Smooth muscle cell (in vitro differentiated cells): ENCODE results near the gene CCAR1. TPM values are rescaled to one million over a fixed set of nuclear protein-coding genes. Genes with fewer than 3 reads are reported as not detected.

ENCODE experiments used
- DNase-seq: peaks from one replicate; lab custom pipeline; 2025; ENCODE audit not compliant: unreplicated experiment; lab: John Stamatoyannopoulos, UW
- H2AFZ ChIP-seq: fragments of 200-600 bp; sonication (generic); 2 replicates; pipeline ENCODE4 v1.6.0; 2016; ENCODE audit warnings: antibody characterized with exemption, low read depth, mild to moderate bottlenecking
- H3F3A ChIP-seq: fragments of 200-600 bp; sonication (generic); 2 replicates; pipeline ENCODE4 v1.6.0; 2017; ENCODE audit warnings: antibody characterized with exemption, low read depth
- H3K27ac ChIP-seq: fragments of 200-600 bp; sonication (generic); 2 replicates; pipeline ENCODE4 v1.5.1; 2016; ENCODE audit warnings: low read depth, mild to moderate bottlenecking
- H3K27me3 ChIP-seq: fragments of 200-600 bp; sonication (generic); 2 replicates; pipeline ENCODE4 v1.6.1; 2016; ENCODE audit warnings: low read depth, mild to moderate bottlenecking
- H3K36me3 ChIP-seq: fragments of 200-600 bp; sonication (generic); 2 replicates; pipeline ENCODE4 v1.5.1; 2016; ENCODE audit warnings: low read depth
- H3K4me1 ChIP-seq: fragments of 200-600 bp; sonication (generic); 2 replicates; pipeline ENCODE4 v1.5.1; 2016; ENCODE audit warnings: low read depth
- H3K4me2 ChIP-seq: fragments of 200-600 bp; sonication (generic); 2 replicates; pipeline ENCODE4 v1.6.0; 2016; ENCODE audit warnings: mild to moderate bottlenecking
- H3K4me3 ChIP-seq: fragments of 200-600 bp; sonication (generic); 2 replicates; pipeline ENCODE4 v1.5.1; 2016; ENCODE audit warnings: mild to moderate bottlenecking
- H3K79me2 ChIP-seq: fragments of 200-600 bp; sonication (generic); 2 replicates; pipeline ENCODE4 v1.6.0; 2016; ENCODE audit warnings: low read depth, mild to moderate bottlenecking
- H3K9ac ChIP-seq: fragments of 200-600 bp; sonication (generic); 2 replicates; pipeline ENCODE4 v1.6.0; 2016; ENCODE audit warnings: low read depth
- H3K9me3 ChIP-seq: fragments of 200-600 bp; sonication (generic); replicated peaks from 2 replicates; pipeline ENCODE4 v1.5.1; 2016; ENCODE audit warnings: low read depth
- H4K20me1 ChIP-seq: fragments of 200-600 bp; sonication (generic); 2 replicates; pipeline ENCODE4 v1.6.0; 2016; ENCODE audit warnings: low read depth
- CTCF ChIP-seq: fragments of 200-600 bp; sonication (generic); IDR thresholded peaks from 2 replicates; pipeline ENCODE4 v1.5.1; 2017; ENCODE audit warnings: borderline replicate concordance, mild to moderate bottlenecking, antibody characterized with exemption; ENCODE audit not compliant: insufficient read depth, poor library complexity, severe bottlenecking
- WGBS: methylation state at CpG from one replicate; pipeline ENCODE4 v1.1.7; 2016; ENCODE audit warnings: low lambda C conversion rate; 5-methylcytosine and 5-hydroxymethylcytosine counted together
- polyA plus RNA-seq: library from polyadenylated mRNA; unstranded; fragments of >200 nt; fragmentation: Nextera tagmentation; extraction: Ambion mirVana; gene quantifications from 2 replicates; pipeline ENCODE4 v1.2.1, GENCODE V29; 2016
- total RNA-seq: library from RNA; depleted of rRNA; stranded (reverse); fragments of >200 nt; gene quantifications from 2 replicates; pipeline ENCODE4 v1.2.3, GENCODE V29; 2014

Gene CCAR1
- total and polyA plus RNA-seq, 2 experiments from 2014 or later, result 48.7 to 51.4 TPM

- DNase-seq, result no peak
- 89% methylated on average over 7 of the region's 7 CpGs for WGBS
- H2AFZ ChIP-seq, result no peak overlapping the region
Measured at GRCh38 chr10:68811314-68812009, 90.4 kb downstream of the CCAR1 start.

GRCh38 chr10:68812420-68812819 lies 91.4 kb downstream of the CCAR1 start:
- no peak for TF ChIP-seq CTCF
- 98% methylated on average over 4 of the region's 4 CpGs for WGBS
- no peak overlapping the region for H3K4me3 ChIP-seq
- no peak for DNase-seq
- H2AFZ ChIP-seq, result no peak overlapping the region
- no peak overlapping the region for H3K9ac ChIP-seq
- H3K36me3 ChIP-seq, result no peaks in the 10 kb centered on the region
- H3K4me2 ChIP-seq, result no peak overlapping the region
- no peaks in the 10 kb centered on the region for H3K9me3 ChIP-seq
- no peaks in the 10 kb centered on the region for H3K79me2 ChIP-seq
- H3K27me3 ChIP-seq, result no peaks in the 10 kb centered on the region
- H4K20me1 ChIP-seq, result no peaks in the 10 kb centered on the region
- H3K4me1 ChIP-seq, result peaks cover 8% of the 10 kb centered on the region
- H3K27ac ChIP-seq, result no peak overlapping the region
- H3F3A ChIP-seq, result no peaks in the 10 kb centered on the region

More at GRCh38 chr10:68811314-68812009, 90.4 kb downstream of the CCAR1 start:
- Histone ChIP-seq H3K79me2 (no peaks in the 10 kb centered on the region), H3K4me3 (no peak overlapping the region), H3K4me2 (no peak overlapping the region), H3K9me3 (no peaks in the 10 kb centered on the region), H3K4me1 (peaks cover 8% of the 10 kb centered on the region), H3F3A (no peaks in the 10 kb centered on the region), H3K27me3 (no peaks in the 10 kb centered on the region), H3K27ac (no peak overlapping the region), H3K9ac (no peak overlapping the region), H3K36me3 (no peaks in the 10 kb centered on the region), H4K20me1 (no peaks in the 10 kb centered on the region)
- TF ChIP-seq CTCF, result no peak

GRCh38 chr10:68813559-68813958 lies 92.5 kb downstream of the CCAR1 start:
- H3K4me2 ChIP-seq, result no peak overlapping the region
- no peaks in the 10 kb centered on the region for H3K27me3 ChIP-seq
- H3K79me2 ChIP-seq, result no peaks in the 10 kb centered on the region
- no peaks in the 10 kb centered on the region for H3K36me3 ChIP-seq
- no peaks in the 10 kb centered on the region for H4K20me1 ChIP-seq
- H3K4me3 ChIP-seq, result no peak overlapping the region
- no peak for DNase-seq
- no peaks in the 10 kb centered on the region for H3K9me3 ChIP-seq
- peaks cover 8% of the 10 kb centered on the region for H3K4me1 ChIP-seq
- H2AFZ ChIP-seq, result no peak overlapping the region
- TF ChIP-seq CTCF, result no peak
- H3F3A ChIP-seq, result no peaks in the 10 kb centered on the region
- H3K27ac ChIP-seq, result no peak overlapping the region
- no peak overlapping the region for H3K9ac ChIP-seq
